Skin epidermis (tissue), 12 donors: ENCODE data around the gene MOXD1.
A peak's percentile ranks its signal among the peaks of the same experiment; 100 is the strongest.

Source experiments
- H3K27ac ChIP-seq, 21 experiments: fragments of 200-600 bp; sonication (generic) in 11 of 21; one replicate each; pipeline ENCODE4 v1.5.0; 2020; ENCODE audit warnings: mild to moderate bottlenecking in 3 of 21, inconsistent platforms in 2 of 21, moderate library complexity in 2 of 21
- H3K4me3 ChIP-seq, 7 experiments: fragments of 200-600 bp; sonication (generic) in 2 of 7; one replicate each; pipeline ENCODE4 v1.5.0; 2020; ENCODE audit warnings: inconsistent platforms in 2 of 7, mild to moderate bottlenecking in 2 of 7, moderate library complexity in 1 of 7

MOXD1 gene

GRCh38 chr6:132400883-132401617 is at the start of gene MOXD1:
MOXD1 (minus strand) TSS chr6:132401475; CDS start chr6:132401426, 49 bp downstream.
- H3K4me3 ChIP-seq, result peak within 1 kb of the TSS; percentile 48 to 67 (median 58)
- H3K27ac ChIP-seq, result peak within 1 kb of the TSS in 20 of 21 experiments; percentile 21 to 84 (median 62)

- Histone ChIP-seq H3K4me3 (no peak overlapping the region), H3K27ac (peak overlapping the region in 1 of 21 experiments; percentile 16)
Observed at GRCh38 chr6:132446855-132447241, 45.6 kb upstream of the MOXD1 start.

- no peak overlapping the region for H3K4me3 ChIP-seq
- H3K27ac ChIP-seq, result peak overlapping the region in 2 of 21 experiments; percentile 16 to 45
Observed at GRCh38 chr6:132446141-132446854, 45.0 kb upstream of the MOXD1 start.

GRCh38 chr6:132445201-132445951 is 44.1 kb upstream of the MOXD1 start:
- Histone ChIP-seq H3K27ac (peak overlapping the region in 2 of 21 experiments; percentile 16 to 45), H3K4me3 (no peak overlapping the region)

DNA sequence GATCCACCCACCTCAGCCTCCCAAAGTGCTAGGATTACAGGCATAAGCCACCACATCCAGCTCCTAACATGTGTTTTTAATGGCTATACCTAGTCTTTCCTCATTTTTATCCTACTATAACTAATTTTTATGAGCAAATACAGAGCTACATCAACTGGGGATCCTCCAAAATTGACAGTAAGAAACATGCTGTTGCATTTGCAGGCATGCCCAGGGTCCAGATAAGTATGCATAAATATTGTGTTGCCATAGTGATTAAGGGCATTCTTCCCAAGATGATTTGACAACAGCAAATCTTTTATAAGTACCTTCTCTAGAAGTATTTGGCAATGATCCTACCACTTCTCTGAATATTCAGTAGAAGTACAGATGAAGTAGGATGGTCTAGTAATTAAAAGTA is 41.9 kb upstream of the MOXD1 start:
- H3K27ac ChIP-seq, result no peak overlapping the region
- no peak overlapping the region for H3K4me3 ChIP-seq

DNA sequence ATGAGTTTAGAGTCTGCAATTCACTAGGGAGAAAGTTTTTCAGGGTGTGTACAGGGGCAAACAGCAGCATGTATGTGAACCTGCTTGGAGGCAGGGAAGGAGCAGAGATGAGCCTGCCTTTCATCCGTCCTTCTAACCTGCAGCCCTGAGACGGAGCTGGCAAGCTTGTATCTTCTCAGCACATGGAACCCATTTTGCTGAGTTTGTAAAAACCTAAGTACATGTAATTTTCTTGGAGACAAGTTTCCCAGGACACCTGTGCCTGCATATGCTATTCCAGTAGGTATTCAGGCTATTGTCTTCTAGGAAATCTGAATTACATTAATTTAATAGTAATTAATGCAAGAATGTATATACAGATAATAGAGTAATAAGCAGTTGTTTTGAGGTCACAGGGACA is 28.8 kb upstream of the MOXD1 start:
- no peak overlapping the region for H3K27ac ChIP-seq
- no peak overlapping the region for H3K4me3 ChIP-seq

GRCh38 chr6:132425176-132425575 is 23.9 kb upstream of the MOXD1 start:
- H3K27ac ChIP-seq, result no peak overlapping the region
- H3K4me3 ChIP-seq, result no peak overlapping the region

- Histone ChIP-seq H3K4me3 (no peak overlapping the region), H3K27ac (no peak overlapping the region)
Observed at GRCh38 chr6:132423839-132424238, 22.6 kb upstream of the MOXD1 start.

DNA sequence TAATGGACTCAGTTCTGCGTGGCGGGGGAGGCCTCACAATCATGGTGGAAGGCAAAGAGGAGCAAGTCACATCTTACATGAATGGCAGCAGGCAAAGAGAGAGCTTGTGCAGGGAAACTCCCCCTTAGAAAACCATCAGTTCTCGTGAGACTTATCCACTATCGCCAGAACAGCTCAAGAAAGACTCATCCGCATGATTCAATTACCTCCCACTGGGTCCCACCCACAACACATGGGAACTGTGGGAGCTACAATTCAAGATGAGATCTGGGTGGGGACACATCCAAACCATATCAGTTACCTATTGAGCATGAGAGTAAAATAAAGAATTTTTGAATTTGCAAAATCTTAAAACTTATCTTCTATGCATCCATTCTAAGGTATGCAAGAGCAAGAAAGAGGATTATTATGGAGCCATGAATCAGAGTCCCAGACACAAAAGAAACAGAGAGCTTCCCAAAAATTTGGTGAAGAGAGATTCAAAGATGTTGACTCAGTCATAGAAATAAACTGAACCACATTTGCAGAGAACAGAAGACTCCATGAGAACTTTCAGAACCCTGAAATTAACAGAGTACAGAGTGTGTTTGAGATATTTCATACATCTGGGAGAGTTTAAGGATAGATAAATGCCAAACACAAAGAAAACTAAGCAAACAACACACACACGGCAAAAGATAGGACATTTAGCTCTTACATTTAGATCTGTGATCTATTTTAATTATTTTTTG is 17.1 kb upstream of the MOXD1 start:
- Histone ChIP-seq H3K27ac (peak overlapping the region in 5 of 21 experiments; percentile 2 to 74 (median 34)), H3K4me3 (no peak overlapping the region)

DNA sequence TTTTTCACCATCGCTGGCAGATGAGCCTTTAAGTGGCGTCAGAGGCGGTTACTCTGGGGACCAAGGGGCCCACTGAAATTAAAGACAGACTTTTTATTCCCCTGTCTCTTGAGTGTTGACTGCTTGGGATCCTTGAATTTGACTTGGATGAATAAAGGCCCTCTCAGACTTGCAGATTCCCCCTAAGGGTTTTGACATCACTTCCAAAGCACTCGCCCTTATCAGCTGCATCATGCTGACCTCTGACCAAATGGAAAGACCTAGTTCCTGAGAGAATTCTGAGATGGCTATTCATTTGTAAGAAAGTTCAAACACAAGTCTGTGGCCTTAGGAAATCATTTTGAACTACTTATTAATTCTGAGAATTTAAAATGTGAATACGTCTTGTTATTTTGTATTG is 13.5 kb upstream of the MOXD1 start:
- Histone ChIP-seq H3K27ac (peak overlapping the region in 1 of 21 experiments; percentile 7), H3K4me3 (no peak overlapping the region)

- Histone ChIP-seq H3K4me3 (no peak overlapping the region), H3K27ac (peak overlapping the region in 1 of 21 experiments; percentile 7)
Observed at GRCh38 chr6:132414322-132414721, 13.0 kb upstream of the MOXD1 start.

DNA sequence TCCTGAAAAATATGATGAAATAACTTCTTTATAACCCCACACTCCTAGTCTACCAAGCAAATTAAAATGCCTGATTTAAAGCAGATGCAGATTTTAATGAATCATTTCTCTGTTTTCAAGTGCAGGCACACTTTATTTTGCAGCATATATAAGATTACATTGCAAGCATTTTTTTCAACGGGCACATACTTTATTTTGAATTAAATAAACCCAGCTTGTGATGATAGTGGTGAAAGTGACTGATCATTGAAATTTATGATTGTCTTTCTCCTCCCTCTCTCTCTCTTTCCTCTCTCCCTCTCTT is 12.2 kb upstream of the MOXD1 start:
- peak overlapping the region in 1 of 21 experiments; percentile 58 for H3K27ac ChIP-seq
- no peak overlapping the region for H3K4me3 ChIP-seq

GRCh38 chr6:132412656-132413498 is 11.6 kb upstream of the MOXD1 start:
- H3K27ac ChIP-seq, result no peak overlapping the region
- no peak overlapping the region for H3K4me3 ChIP-seq

DNA sequence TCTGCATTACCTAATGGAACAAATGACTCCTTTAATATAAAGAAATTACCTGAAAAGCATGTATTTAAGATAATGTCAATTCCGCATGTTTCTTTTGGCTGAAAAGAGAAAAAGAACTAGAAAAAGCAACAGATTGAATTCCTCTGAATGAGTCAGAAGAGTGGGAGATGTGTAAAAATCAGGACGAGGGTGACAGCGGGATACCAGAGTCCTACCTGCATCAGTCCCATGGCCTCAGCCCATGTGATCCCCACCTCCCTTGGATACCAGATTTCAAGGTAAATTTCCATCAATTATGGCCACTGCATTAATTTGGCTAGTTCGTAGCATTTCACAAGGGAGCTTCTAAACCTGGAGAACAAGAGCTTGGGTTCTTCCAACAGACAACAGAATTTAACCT is 10.0 kb upstream of the MOXD1 start:
- H3K4me3 ChIP-seq, result no peak overlapping the region
- no peak overlapping the region for H3K27ac ChIP-seq

DNA sequence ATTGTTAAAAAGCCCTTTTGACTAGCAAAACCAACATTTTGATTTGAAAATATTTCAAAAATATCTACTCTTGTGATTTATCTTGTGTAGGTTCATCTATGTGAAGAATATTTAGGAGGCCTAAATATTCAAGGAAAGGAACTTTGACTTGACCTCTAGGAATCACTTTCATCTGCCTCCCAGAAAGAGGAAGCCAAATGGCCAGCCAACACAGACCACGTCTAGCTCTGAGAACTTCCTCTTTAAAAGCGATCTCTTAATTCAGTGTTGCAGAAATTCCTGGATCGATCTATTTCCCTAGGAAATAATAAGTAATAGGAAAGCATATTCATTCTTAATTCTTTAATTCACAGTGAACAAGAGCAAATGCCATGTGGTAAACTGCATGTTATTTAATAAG is 9.6 kb upstream of the MOXD1 start:
- Histone ChIP-seq H3K4me3 (no peak overlapping the region), H3K27ac (no peak overlapping the region)

DNA sequence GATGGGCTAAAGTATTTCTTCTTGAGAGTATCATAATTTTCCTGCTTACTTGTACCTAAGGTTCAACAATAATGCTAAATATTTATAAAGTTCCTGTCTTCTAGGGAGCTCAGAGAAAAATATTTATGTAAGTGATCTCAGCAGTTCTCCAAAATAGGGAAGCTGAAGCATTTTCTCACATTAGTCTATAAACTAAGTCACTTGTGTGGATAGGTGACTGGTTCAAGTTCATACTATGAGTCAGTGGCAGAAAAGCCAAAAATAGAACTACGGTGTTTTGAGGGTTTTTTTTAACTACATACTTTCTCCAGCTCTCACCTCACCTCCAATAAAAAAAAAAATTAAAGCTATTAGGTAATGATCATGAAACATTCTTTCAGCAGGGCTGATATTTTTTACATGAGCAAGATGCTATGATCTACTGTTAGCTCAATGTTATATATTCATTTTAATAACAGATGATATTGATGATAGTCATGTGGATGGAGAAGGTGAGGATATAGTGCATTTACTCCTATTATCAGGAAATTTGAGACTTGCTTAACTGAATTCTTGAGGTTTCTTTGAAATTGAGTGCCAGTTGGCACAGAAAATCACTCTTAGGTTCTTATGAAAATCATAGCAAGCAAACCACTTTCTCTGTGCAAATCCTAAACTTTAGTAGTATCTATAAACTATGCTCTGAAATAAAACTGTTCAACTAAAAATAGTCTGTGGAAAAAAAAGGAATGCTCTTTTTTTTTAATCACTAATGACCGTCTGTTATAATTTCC is 4.1 kb upstream of the MOXD1 start:
- H3K27ac ChIP-seq, result no peak overlapping the region
- no peak overlapping the region for H3K4me3 ChIP-seq

DNA sequence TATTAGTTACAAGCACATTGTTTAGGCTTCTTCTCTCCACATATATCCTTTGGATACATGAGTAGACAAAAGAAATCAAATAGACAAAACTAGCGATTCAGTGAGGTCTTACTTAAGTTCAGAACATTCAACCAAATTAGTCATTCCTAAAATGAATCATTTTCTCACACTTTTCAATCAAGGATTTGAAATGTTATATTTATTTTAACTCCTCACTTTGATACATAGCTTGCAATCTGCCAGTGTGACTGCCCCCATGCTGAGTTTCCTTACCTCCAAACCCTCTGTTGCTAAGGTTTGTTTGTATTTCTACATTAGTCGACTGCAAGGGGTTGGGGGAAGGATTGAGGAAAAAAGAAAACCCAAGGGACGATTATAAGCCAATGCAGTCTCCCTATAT is 3.5 kb upstream of the MOXD1 start:
- no peak overlapping the region for H3K27ac ChIP-seq

DNA sequence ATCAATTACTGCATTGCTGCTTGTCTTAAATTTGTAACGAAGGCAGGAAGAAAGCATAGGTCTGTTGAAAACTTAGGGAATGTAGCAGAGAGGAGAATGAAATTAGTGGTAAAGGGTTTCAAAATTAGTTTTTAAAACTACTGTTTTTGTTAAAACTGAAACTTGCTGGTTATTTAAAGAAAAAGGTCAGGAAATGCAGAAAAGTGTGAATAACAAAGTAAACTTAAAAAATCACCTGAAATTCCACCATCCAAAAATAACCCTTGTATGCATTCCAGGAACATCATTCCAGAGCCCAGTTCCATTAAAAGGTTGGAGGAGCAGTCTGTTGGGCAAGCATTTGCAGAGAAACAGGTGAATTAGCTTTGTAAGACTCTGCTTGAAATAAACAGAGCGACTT is 3.1 kb upstream of the MOXD1 start:
- Histone ChIP-seq H3K27ac (no peak overlapping the region), H3K4me3 (no peak overlapping the region)

More for the DNA sequence above, 3.5 kb upstream of the MOXD1 start:
- H3K4me3 ChIP-seq, result no peak overlapping the region
